Stimulated activated CD4-positive, alpha-beta T cell treated with anti-CD3 and anti-CD28 coated beads, Interleukin-4, amount 100 ng/mL, for 48 hours (primary cell): ENCODE measurements around the gene GAREM1.
"Not testable (repeated sequence)": the region's sequence is repeated elsewhere in the genome, so short reads cannot be mapped to it uniquely, and the experiment has no call there.

Experiments used
- DNase-seq, 2 donors: peaks; one replicate each; pipeline ENCODE4 v3.0.0-alpha.2; 2020; ENCODE audit warnings: low read depth in 2 of 2

The GAREM1 gene

GRCh38 chr18:32470714-32471633 is at the start of gene GAREM1:
GAREM1 (minus strand) TSS chr18:32470882; CDS start chr18:32470428, 454 bp downstream.
- DNase-seq, result peak; percentile 43 to 58

GRCh38 chr18:32511147-32511546 is 40.5 kb upstream of the GAREM1 start:
- no peak for DNase-seq

- no peak for DNase-seq
Observed at GRCh38 chr18:32509111-32509510, 38.4 kb upstream of the GAREM1 start.

GRCh38 chr18:32507093-32507492 is 36.4 kb upstream of the GAREM1 start:
- no peak for DNase-seq

- DNase-seq, result no peak
Observed at GRCh38 chr18:32502014-32502413, 31.3 kb upstream of the GAREM1 start.

- DNase-seq, result not testable (repeated sequence)
Observed at GRCh38 chr18:32501242-32501641, 30.6 kb upstream of the GAREM1 start.

- DNase-seq, result no peak
Observed at GRCh38 chr18:32483002-32483401, 12.3 kb upstream of the GAREM1 start.

GRCh38 chr18:32482117-32482516 is 11.4 kb upstream of the GAREM1 start:
- no peak for DNase-seq

- DNase-seq, result no peak
Observed at GRCh38 chr18:32480581-32480980, 9.9 kb upstream of the GAREM1 start.

GRCh38 chr18:32478807-32479206 is 8.1 kb upstream of the GAREM1 start:
- DNase-seq, result no peak

- DNase-seq, result no peak
Observed at GRCh38 chr18:32478317-32478716, 7.6 kb upstream of the GAREM1 start.

- DNase-seq, result no peak
Observed at GRCh38 chr18:32476106-32476505, 5.4 kb upstream of the GAREM1 start.

- DNase-seq, result not testable (repeated sequence)
Observed at GRCh38 chr18:32475069-32475468, 4.4 kb upstream of the GAREM1 start.

- DNase-seq, result no peak
Observed at GRCh38 chr18:32473325-32473724, 2.6 kb upstream of the GAREM1 start.

GRCh38 chr18:32472841-32473240 is 2.2 kb upstream of the GAREM1 start:
- no peak for DNase-seq

- DNase-seq, result no peak
Observed at GRCh38 chr18:32470460-32470713, 295 bp downstream of the GAREM1 start.

- no peak for DNase-seq
Observed at GRCh38 chr18:32469691-32470459, 807 bp downstream of the GAREM1 start.

- DNase-seq, result no peak
Observed at GRCh38 chr18:32469190-32469651, 1.5 kb downstream of the GAREM1 start.

- DNase-seq, result no peak
Observed at GRCh38 chr18:32468147-32468845, 2.4 kb downstream of the GAREM1 start.

- no peak for DNase-seq
Observed at GRCh38 chr18:32461709-32462272, 8.9 kb downstream of the GAREM1 start.

- DNase-seq, result no peak
Observed at GRCh38 chr18:32460171-32460731, 10.4 kb downstream of the GAREM1 start.
